Activated naive CD4-positive, alpha-beta T cell treated with Interleukin-2 at 50 U/mL for 16 hours (primary cell): Measurements from ENCODE around the gene MAGEA3.
"Not testable (repeated sequence)": the region's sequence is repeated elsewhere in the genome, so short reads cannot be mapped to it uniquely, and the experiment has no call there.

ENCODE experiments used
- DNase-seq: peaks from one replicate; pipeline ENCODE4 v3.0.0-alpha.2; 2020

Gene MAGEA3

DNA sequence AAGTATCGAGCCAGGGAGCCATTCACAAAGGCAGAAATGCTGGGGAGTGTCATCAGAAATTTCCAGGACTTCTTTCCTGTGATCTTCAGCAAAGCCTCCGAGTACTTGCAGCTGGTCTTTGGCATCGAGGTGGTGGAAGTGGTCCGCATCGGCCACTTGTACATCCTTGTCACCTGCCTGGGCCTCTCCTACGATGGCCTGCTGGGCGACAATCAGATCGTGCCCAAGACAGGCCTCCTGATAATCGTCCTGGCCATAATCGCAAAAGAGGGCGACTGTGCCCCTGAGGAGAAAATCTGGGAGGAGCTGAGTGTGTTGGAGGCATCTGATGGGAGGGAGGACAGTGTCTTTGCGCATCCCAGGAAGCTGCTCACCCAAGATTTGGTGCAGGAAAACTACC is 37.9 kb downstream of the MAGEA3 start:
- not testable (repeated sequence) for DNase-seq

DNA sequence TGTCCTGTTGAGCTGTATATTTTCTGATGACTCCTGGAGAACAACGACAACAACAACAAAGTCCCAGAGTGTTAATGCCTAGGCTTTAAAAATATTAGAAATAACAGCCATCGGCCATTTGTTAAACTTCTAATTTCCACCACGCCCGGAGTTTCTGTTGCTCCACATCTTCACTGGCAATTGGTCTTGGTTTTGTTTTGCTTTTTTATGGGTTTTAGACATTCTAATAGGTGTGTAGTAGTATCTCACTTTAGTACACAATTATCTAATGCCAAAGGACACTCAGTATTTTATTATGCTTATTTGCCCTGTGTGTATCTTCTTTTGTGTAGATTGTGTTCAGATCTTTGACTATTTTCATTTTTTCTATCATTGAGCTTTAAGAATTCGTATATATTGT is 40.0 kb downstream of the MAGEA3 start:
- DNase-seq = no peak
